Kidney capillary endothelial cell (primary cell): ENCODE data around the gene FBXO47.

ENCODE experiments used
- DNase-seq: peaks from one replicate; pipeline ENCODE4 v3.0.0-alpha.2; 2018; ENCODE audit warnings: low spot score

Gene FBXO47, protein sequence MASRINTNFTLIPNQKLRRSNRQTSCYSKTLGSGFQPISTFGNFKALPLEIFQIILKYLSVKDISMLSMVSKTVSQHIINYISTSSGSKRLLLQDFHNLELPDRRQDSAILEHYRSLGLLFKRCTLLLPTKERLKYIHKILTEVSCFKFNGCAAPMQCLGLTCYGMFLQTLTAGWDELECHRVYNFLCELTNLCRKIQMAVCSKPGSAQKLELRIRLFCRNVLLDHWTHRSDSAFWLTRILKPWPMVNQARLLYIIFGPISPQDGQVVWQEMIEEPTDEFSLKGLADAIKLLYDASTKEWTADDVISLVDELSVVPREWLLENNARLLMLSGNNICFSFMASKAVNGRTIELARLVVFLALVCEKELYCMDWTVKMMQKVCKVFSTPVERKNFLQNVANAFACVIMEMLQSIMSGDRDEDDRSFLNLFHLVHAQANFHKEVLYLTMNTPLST

DNA sequence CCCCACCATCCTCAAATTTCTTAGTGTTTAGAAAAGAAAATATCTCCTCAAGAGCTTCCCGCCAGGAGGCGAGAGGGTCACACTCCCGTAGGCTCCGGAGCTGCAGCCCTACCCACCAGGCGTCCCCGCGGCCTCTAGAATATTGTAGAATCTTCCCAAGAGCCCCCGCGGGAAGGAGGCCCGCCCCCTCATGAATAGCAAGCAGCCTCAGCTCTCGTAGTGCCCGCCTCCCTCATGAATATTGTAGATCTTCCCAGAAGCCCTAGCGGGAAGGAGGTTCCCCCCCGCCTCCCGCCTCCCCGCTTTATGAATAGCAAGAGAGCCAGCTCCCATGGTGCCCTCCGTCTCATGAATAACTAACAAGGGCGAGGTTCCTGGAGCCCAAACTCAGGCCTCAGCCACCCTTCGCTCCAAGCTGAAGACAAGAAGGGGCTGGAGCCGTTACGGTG, at the start of gene FBXO47:
Gene FBXO47, minus strand, starts transcription at position 114 of the 449 bp plus-strand sequence. CDS start 4,378 bp downstream, outside the sequence.
- peak; percentile 67 for DNase-seq

DNA sequence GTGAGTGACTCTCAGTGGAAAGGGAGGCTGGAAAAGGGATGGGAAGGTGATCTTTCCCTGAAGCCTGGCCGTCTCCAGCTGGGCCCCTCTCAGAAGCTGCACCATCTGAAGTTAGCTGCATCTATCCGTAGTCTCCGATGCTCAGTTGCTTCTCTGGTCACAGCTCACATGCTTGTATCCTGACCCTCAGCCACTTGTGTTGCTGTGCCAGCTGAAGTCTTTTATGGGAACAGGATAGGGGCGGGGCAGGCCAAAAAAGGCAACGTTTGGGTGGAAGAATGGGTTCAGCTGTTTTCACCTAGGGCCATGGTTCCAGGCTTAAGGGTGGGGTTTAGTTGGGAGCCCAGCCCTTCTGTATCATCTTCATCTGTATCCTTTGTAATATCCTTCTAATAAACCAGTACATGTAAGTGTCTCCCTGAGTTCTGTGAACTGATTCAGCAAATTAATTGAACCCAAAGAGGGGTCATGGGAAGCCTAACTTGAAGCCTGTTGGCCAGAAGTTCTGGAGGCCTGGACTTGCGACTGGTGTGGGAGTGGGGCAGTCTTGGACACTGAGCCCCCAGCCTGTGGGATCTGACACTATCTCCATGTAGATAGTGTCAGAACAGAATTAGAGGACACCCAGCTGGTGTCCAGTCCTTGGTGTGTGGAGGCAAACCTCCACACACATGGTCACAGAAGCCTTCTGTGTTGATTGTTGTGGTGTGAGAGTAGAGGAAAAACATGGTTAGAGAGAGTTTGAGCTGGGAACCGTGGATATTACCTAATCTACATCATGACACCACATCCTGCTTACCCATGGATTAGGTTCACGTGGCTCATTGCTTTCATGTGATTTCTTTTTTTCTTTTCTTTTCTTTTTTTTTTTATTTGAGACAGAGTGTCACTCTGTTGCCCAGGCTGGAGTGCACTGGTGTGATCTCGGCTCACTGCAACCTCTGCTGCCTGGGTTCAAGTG, 49.3 kb upstream of the FBXO47 start:
- DNase-seq = no peak

- DNase-seq = no peak
These were observed 48.3 kb upstream of the FBXO47 start for GRCh38 chr17:39015546-39015935.

- no peak for DNase-seq
These were observed 47.8 kb upstream of the FBXO47 start for GRCh38 chr17:39014795-39015545.

DNA sequence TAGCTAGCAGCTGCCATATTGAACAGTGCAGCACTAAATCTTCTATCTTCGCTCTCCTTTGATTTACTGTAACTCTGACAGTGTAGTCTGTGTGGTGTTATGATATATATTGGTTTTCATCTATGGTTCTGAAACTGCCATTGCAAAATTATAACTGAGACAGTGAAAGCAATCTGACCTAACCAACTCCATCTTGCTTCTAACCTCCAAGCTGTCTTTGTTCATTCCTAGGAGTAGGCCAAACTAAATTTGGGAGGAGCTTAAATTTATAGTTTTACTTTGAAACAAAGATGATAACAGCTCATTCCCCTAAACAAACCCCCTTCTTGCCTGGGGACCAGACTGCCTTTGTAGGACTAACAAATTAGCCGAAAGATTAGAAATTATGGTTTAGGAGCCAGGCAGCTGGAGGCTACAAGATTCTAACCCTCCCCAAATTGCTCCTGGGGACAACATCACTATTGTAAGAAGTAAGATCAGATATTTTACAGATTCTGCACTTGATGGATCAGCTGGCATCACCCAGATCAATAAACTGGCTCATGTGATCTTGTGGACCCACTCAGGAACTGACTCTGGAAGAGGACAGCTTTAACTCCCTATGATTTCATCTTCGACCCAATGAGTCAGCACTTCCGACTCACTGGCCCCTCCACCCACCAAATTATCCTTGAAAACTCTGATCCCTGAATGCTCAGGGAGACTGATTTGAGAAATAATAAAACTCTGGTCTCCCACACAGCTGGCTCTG, 47.0 kb upstream of the FBXO47 start:
- peak; percentile 29 for DNase-seq

GRCh38 chr17:39012725-39013124, 45.5 kb upstream of the FBXO47 start:
- DNase-seq = no peak

DNA sequence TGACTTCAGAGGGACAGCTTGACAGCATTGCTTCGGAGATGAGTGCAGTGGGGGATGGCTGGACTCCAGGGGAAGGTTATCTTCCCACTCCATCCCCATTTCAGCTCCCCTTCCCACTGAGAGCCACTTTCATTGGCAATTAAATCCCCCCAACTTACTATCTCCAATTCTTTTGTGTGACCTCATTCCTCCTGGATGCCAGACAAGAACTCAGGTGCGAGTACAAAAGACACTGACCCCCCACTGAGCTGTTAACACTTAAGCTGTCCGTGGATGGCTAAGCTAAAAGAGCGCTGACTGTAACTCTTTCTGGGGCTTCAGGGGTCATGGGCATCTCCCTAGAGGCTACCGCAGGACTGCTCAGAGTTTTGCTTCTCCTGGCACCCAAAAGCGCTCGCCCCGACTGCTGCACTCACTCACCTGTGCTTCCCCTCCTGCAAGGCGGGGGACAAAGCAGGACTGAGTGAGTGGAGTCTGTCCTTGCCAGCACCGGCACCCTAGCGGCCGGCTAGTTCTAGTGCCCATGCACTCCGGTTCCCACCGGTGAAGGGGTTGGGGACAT, 44.8 kb upstream of the FBXO47 start:
- DNase-seq = no peak

- DNase-seq = no peak
These were observed 42.4 kb upstream of the FBXO47 start for GRCh38 chr17:39009581-39010001.

GRCh38 chr17:39008633-39009032, 41.4 kb upstream of the FBXO47 start:
- DNase-seq = no peak

- DNase-seq = no peak
These were observed 36.0 kb upstream of the FBXO47 start for GRCh38 chr17:39002991-39003715.

GRCh38 chr17:39001703-39002637, 34.8 kb upstream of the FBXO47 start:
- DNase-seq = no peak

- no peak for DNase-seq
These were observed 32.9 kb upstream of the FBXO47 start for GRCh38 chr17:39000021-39000601.

DNA sequence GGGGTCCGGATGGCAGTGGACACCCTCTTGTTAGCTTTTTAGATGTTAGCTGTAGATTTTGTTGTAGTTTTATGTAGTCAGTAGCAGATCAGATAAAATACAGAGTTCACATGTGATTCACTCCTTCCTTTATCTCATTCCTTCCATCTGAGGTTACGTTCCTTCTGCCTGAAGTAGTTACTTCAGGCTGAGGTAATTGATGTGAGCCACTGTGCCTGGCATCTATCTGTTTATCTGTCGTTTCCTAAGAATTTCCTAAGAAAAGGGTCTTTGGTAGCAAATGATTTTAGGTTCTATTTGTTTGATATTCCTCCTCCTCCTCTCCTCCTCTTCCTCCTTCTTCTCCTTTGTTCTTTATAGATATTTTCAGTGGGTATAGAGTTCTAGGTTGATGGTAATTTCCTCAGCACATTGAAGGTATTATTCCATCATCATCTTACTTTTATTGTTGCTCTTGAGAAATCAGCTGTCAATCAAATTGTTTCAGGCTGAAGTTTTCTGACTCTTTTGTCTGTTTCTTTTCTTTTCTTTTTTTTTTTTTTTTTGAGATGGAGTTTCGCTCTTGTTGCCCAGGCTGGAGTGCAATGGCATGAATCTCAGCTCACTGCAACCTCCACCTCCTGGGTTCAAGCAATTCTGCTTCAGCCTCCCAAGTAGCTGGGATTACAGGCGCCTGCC, 29.6 kb upstream of the FBXO47 start:
- DNase-seq = no peak

GRCh38 chr17:38994026-38994425, 26.8 kb upstream of the FBXO47 start:
- no peak for DNase-seq

- no peak for DNase-seq
These were observed 17.5 kb upstream of the FBXO47 start for GRCh38 chr17:38984666-38985065.

DNA sequence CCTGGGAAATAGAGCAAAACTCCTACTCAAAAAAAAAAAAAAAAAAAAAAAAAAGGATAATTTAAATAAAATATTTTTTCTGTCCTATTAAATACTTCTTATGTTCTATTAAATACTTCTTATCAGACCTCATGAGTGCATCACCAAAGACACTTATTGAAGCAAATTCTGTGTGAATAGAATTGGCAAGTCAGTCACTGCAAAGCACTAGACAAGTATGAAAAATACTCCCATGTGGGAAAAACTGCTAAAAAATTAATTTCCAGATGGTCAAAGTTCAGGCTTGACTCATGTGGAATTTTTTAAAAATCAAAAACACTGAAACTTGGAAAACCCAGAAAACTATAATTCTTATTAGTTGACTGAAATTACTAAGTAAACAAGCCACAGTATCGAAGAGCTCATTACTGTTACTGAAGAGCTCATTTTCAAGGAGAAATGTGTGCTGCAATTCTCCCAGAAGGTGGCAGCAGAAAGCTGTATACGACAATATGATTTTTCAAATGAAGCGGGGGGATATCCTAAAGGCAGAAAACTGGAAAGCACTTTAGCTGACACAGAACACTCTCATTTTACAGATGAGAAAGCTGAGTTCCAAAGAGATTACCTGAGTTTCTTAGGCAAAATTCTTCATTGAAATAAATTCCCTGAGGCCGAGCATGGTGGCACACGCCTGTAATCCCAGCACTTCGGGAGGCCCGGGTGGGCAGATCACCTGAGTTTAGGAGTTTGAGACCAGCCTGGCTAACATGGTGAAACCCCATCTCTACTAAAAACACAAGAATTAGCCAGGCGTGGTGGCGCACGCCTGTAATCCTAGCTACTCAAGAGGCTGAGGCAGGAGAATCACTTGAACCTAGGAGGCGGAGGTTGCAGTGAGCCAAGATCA, 15.9 kb upstream of the FBXO47 start:
- DNase-seq = peak; percentile 64

DNA sequence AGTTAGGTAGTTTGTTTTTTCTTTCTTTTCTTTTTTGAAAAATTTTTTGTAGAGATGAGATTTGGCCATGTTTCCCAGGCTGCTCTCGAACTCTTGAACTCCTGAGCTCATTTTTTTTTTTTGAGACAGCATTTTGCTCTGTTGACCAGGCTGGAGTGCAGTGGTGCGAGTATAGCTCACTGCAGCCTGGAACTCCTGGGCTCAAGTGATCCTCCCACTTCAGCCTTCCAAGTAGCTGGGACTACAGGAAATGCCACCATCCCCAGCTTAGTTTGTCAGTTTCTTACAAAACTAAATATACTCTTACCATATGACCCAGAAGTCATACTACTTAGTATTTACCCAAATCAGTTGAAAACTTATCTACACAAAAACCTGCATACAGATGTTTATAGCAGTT, 14.4 kb upstream of the FBXO47 start:
- no peak for DNase-seq
